ENCODE measurements around the gene LRRC51. TPM values are rescaled to one million over a fixed set of nuclear protein-coding genes. Genes with fewer than 3 reads are reported as not detected.

The LRRC51 gene
- total RNA-seq, 1 donor from 2014 or later: 4.4 TPM

DNA sequence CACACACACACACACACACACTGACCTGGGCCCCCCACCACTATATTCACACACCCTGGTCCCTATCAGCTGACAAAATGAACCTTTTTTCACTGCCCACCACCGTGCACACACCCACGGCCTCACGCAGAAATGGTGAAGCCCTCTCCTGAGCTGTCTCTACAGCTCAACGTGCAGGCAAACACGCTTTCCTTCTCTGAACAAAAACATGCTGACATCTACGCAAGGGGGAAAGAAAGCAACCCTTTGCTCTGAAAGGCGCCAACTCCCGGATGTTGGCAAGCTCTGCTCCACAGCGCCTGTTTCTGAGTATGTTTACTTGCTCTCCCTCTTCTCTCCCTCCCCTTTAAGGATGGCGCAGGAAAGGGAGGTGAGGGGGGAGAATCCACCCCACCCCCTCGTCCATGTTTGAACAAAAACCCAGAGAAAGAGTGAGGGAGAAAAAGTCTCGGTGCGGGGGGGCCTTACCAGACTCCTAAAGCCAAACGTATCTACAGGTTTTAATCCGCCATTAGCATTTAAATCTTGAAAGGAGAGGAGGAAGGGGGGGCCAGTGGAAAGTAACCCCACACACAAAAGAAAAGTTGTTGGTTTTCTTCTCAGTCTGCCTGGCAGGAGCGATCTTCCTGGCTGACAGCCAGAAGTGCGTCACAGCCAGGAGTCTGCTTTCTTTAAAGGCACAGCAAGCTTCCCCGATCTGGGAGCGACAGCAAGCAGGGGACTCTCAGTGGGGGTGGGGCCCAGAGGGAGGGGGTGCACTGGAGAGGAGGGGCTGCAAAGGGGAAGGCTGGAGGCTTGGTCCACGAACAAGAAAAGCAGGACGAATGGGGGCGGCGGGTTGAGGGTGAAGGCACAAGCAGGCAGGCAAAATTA lies 39.9 kb upstream of the LRRC51 start:
- peak overlapping the region; percentile 77 for H2AFZ ChIP-seq (ENCODE audit: low read depth, low read length)
- Mint-ChIP-seq H3K27me3 (ENCODE audit: low read depth, unreplicated experiment) (no peaks in the 10 kb centered on the region), H3K27ac (ENCODE audit: unreplicated experiment) (no peak overlapping the region), H3K36me3 (ENCODE audit: low read depth, unreplicated experiment) (peaks cover 4% of the 10 kb centered on the region), H3K4me3 (ENCODE audit: unreplicated experiment) (no peak overlapping the region), H3K4me1 (ENCODE audit: low read depth, unreplicated experiment) (peaks cover 15% of the 10 kb centered on the region), H3K9me3 (ENCODE audit: unreplicated experiment) (no peaks in the 10 kb centered on the region)
- H3K4me1 ChIP-seq (ENCODE audit: insufficient read depth, low read length): peaks cover 44% of the 10 kb centered on the region
- H3K36me3 ChIP-seq (ENCODE audit: insufficient read depth, low read length): no peaks in the 10 kb centered on the region
- H3K27ac ChIP-seq (ENCODE audit: low read depth, low read length): peak overlapping the region; percentile 95
- H3K79me2 ChIP-seq (ENCODE audit: insufficient read depth, low read length): peaks cover 91% of the 10 kb centered on the region
- H3K4me2 ChIP-seq (ENCODE audit: low read length): peak overlapping the region; percentile 99
- TF ChIP-seq EZH2 (IDR thresholded peaks at IDR 0.05; ENCODE audit: insufficient read depth, low read length) (no peak), CTCF (IDR thresholded peaks at IDR 0.05; ENCODE audit: insufficient read depth, low read depth, low read length) (no peak)
- no peak for FAIRE-seq
- no peaks in the 10 kb centered on the region for H3K9me3 ChIP-seq (ENCODE audit: insufficient read depth, low read depth, low read length)
- H3K9ac ChIP-seq (ENCODE audit: low read length): peak overlapping the region; percentile 95
- DNase-seq (ENCODE audit: low read depth): peak; percentile 88
- H3K27me3 ChIP-seq (ENCODE audit: insufficient read depth, low read length): no peaks in the 10 kb centered on the region
- H3K4me3 ChIP-seq (ENCODE audit: insufficient read depth, low read depth, low read length): peak overlapping the region; percentile 81
- H4K20me1 ChIP-seq (ENCODE audit: insufficient read depth, low read length): peaks cover 44% of the 10 kb centered on the region

DNA sequence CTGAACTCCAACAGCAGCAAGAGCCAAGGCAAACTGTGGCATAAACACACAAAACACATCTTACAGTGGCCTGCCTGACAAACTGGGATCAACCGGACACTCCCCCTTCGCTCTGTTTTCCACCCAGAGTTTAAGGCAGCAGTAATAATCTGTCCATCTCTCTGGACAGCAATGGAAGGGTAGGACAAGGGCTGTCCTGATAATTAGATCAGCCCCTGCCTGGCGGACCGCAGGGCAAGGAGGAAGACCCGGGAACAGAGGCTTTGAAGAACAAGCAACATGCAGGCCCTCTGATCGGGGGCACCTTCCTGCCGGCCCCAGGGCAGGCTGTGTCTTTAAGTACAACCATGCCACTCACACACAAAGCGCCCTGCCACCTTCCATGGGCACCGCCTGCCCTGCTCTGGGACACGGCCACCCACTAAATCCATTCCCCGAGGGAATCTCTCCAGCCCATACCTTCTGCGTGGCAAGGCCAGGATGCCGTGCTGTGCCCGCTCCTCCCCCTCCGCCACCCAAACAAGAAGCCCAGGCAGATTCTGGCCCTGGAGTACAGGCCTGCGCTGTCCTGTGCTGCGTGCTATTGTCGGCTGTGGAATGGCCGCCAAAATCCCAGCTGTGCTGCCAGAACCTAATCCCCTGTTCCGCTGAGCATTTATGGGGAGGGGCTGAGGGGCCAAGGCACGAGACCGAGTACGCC lies 39.1 kb upstream of the LRRC51 start:
- H3K27ac Mint-ChIP-seq (ENCODE audit: unreplicated experiment): no peak overlapping the region
- H3K36me3 Mint-ChIP-seq (ENCODE audit: low read depth, unreplicated experiment): peaks cover 3% of the 10 kb centered on the region
- Histone ChIP-seq H3K4me3 (ENCODE audit: insufficient read depth, low read depth, low read length) (peak overlapping the region; percentile 81), H4K20me1 (ENCODE audit: insufficient read depth, low read length) (peaks cover 36% of the 10 kb centered on the region), H2AFZ (ENCODE audit: low read depth, low read length) (peak overlapping the region; percentile 77), H3K4me2 (ENCODE audit: low read length) (peak overlapping the region; percentile 99), H3K9me3 (ENCODE audit: insufficient read depth, low read depth, low read length) (no peaks in the 10 kb centered on the region), H3K36me3 (ENCODE audit: insufficient read depth, low read length) (no peaks in the 10 kb centered on the region), H3K4me1 (ENCODE audit: insufficient read depth, low read length) (peaks cover 44% of the 10 kb centered on the region), H3K27me3 (ENCODE audit: insufficient read depth, low read length) (no peaks in the 10 kb centered on the region), H3K79me2 (ENCODE audit: insufficient read depth, low read length) (peaks cover 88% of the 10 kb centered on the region), H3K27ac (ENCODE audit: low read depth, low read length) (peak overlapping the region; percentile 95), H3K9ac (ENCODE audit: low read length) (peak overlapping the region; percentile 95)
- TF ChIP-seq CTCF (IDR thresholded peaks at IDR 0.05; ENCODE audit: insufficient read depth, low read depth, low read length) (no peak), EZH2 (IDR thresholded peaks at IDR 0.05; ENCODE audit: insufficient read depth, low read length) (no peak)
- H3K27me3 Mint-ChIP-seq (ENCODE audit: low read depth, unreplicated experiment): no peaks in the 10 kb centered on the region
- no peak overlapping the region for H3K4me3 Mint-ChIP-seq (ENCODE audit: unreplicated experiment)
- peak; percentile 72 for DNase-seq (ENCODE audit: low read depth)
- FAIRE-seq: no peak
- no peaks in the 10 kb centered on the region for H3K9me3 Mint-ChIP-seq (ENCODE audit: unreplicated experiment)
- peaks cover 15% of the 10 kb centered on the region for H3K4me1 Mint-ChIP-seq (ENCODE audit: low read depth, unreplicated experiment)
